HepG2 (cell line): ENCODE measurements around the gene IDUA. TPM values are rescaled to one million over a fixed set of nuclear protein-coding genes. Genes with fewer than 3 reads are reported as not detected.

Experiments used
- CEBPB ChIP-seq: IDR thresholded peaks from 2 replicates; pipeline ENCODE4 v1.6.1; 2011; ENCODE audit warnings: low read depth, low read length, improper control_type of control experiment, borderline replicate concordance
- HMG20A ChIP-seq: IDR thresholded peaks from 2 replicates; pipeline ENCODE4 v1.6.1; 2016; ENCODE audit warnings: borderline replicate concordance
- HMG20B ChIP-seq: conservative IDR thresholded peaks from 2 replicates; pipeline ENCODE4 v1.6.1; 2016; ENCODE audit warnings: missing genetic modification reagents, missing compliant biosample characterization
- HOXA3 ChIP-seq: sonication (generic); formaldehyde crosslinking; IDR thresholded peaks from 2 replicates; pipeline ENCODE4 v1.5.0; 2020; ENCODE audit warnings: missing genetic modification reagents
- IKZF5 ChIP-seq: IDR thresholded peaks from 2 replicates; pipeline ENCODE4 v1.6.1; 2018; ENCODE audit warnings: missing genetic modification reagents, mild to moderate bottlenecking, missing compliant biosample characterization
- JUNB ChIP-seq: sonication (generic); formaldehyde crosslinking; IDR thresholded peaks from 2 replicates; pipeline ENCODE4 v1.8.0; 2022; ENCODE audit warnings: missing genetic modification reagents, mild to moderate bottlenecking, borderline replicate concordance
- JUND ChIP-seq: sonication (generic); formaldehyde crosslinking; IDR thresholded peaks from 2 replicates; pipeline ENCODE4 v1.8.0; 2022; ENCODE audit warnings: mild to moderate bottlenecking, missing genetic modification reagents
- KLF13 ChIP-seq: sonication (generic); formaldehyde crosslinking; IDR thresholded peaks from 2 replicates; pipeline ENCODE4 v1.4.0; 2020; ENCODE audit warnings: mild to moderate bottlenecking, missing genetic modification reagents
- KLF6 ChIP-seq: IDR thresholded peaks from 2 replicates; pipeline ENCODE4 v1.8.0; 2016; ENCODE audit warnings: missing biosample characterization, missing genetic modification reagents
- MAFK ChIP-seq, 2 experiments: IDR thresholded peaks in 1 of 2; conservative IDR thresholded peaks in 1 of 2; 2 replicates each; pipeline ENCODE4 v1.6.1; 2011; ENCODE audit warnings: improper control_type of control experiment in 2 of 2, low read length in 2 of 2
- MNT ChIP-seq: fragments of 450-650 bp; IDR thresholded peaks from 2 replicates; pipeline ENCODE4 v1.6.1; 2016
- PHF21A ChIP-seq: sonication (generic); formaldehyde crosslinking; IDR thresholded peaks from 2 replicates; pipeline ENCODE4 v1.5.0; 2020; ENCODE audit warnings: mild to moderate bottlenecking, missing genetic modification reagents
- PRDM15 ChIP-seq: sonication (generic); formaldehyde crosslinking; IDR thresholded peaks from 2 replicates; pipeline ENCODE4 v1.4.0; 2020; ENCODE audit warnings: missing genetic modification reagents
- RARA ChIP-seq: IDR thresholded peaks from 2 replicates; pipeline ENCODE4 v1.6.1; 2016; ENCODE audit warnings: missing genetic modification reagents, missing compliant biosample characterization
- TCF7 ChIP-seq: sonication (generic); IDR thresholded peaks from 2 replicates; pipeline ENCODE4 v1.6.1; 2016; ENCODE audit warnings: antibody characterized with exemption, low read depth
- TFE3 ChIP-seq: IDR thresholded peaks from 2 replicates; pipeline ENCODE4 v1.6.1; 2016
- ZFP37 ChIP-seq: sonication (generic); formaldehyde crosslinking; IDR thresholded peaks from 2 replicates; pipeline ENCODE4 v1.4.0; 2020; ENCODE audit warnings: missing genetic modification reagents, borderline replicate concordance
- ZNF329 ChIP-seq: sonication (generic); formaldehyde crosslinking; IDR thresholded peaks from 2 replicates; pipeline ENCODE4 v1.9.0; 2021; ENCODE audit warnings: low read depth, mild to moderate bottlenecking, missing genetic modification reagents
- ZNF780A ChIP-seq: sonication (generic); formaldehyde crosslinking; IDR thresholded peaks from 2 replicates; pipeline ENCODE4 v1.8.0; 2022; ENCODE audit warnings: mild to moderate bottlenecking, missing genetic modification reagents, moderate library complexity
- polyA plus RNA-seq, 8 experiments: library from polyadenylated mRNA; depleted of rRNA in 3 of 8; stranded (reverse) in 7 of 8; unstranded in 1 of 8; fragments of >200 nt; fragmentation: Illumina TruSeq in 4 of 8; extraction: Trizol in 4 of 8; gene quantifications; 2 replicates each; pipeline versions ENCODE4 v1.2.1 to v1.2.3, GENCODE V29; 2011 to 2016; ENCODE audit warnings: low read depth in 4 of 8, missing spikeins in 1 of 8, mixed read lengths in 1 of 8; ENCODE audit not compliant: insufficient read depth in 1 of 8
- total RNA-seq, 5 experiments: library from RNA; depleted of rRNA; stranded (reverse); fragments of >200 nt; fragmentation: Illumina TruSeq; extraction: Trizol; gene quantifications; 2 replicates each; pipeline ENCODE4 v1.2.3, GENCODE V29; 2016; ENCODE audit warnings: low read depth in 1 of 5

The IDUA gene
- total and polyA plus RNA-seq, 2 of the 13 experiments (the other 11 are each of a cell fraction or from before 2014, with no cell fraction given): 0.77 to 1.0 TPM

GRCh38 chr4:1043651-1044468 lies 57.0 kb downstream of the IDUA start (continued):
- 0 out of 2 replicates have a peak, but pooled peaks have one; percentile 34 for TF ChIP-seq IKZF5
- peak; percentile 77; the same call in 1 of the 2 replicates for TF ChIP-seq KLF6 (CRISPR knock-in tag)
- TF ChIP-seq JUNB (CRISPR knock-in tag): peak; percentile 92
- no peak for TF ChIP-seq ZNF329 (CRISPR knock-in tag)
- TF ChIP-seq ZFP37: no peak
- TF ChIP-seq JUND (CRISPR knock-in tag): peak; percentile 90
- peak; percentile 92 for TF ChIP-seq MNT
- 0 out of 2 replicates have a peak, but pooled peaks have one; percentile 23 for TF ChIP-seq HOXA3 (CRISPR knock-in tag)
- peak; percentile 56; the same call in 1 of the 2 replicates for TF ChIP-seq PHF21A (CRISPR knock-in tag)
- TF ChIP-seq CEBPB: peak; percentile 93
- TF ChIP-seq HMG20A: peak; percentile 58; the same call in 1 of the 2 replicates
- TF ChIP-seq TFE3: 0 out of 2 replicates have a peak, but pooled peaks have one; percentile 18
- 0 out of 2 replicates have a peak, but pooled peaks have one; percentile 14 for TF ChIP-seq HMG20B (CRISPR knock-in tag)
- TF ChIP-seq ZNF780A (CRISPR knock-in tag): 0 out of 2 replicates have a peak, but pooled peaks have one; percentile 16
- no peak for TF ChIP-seq TCF7
- TF ChIP-seq MAFK (conservative IDR thresholded peaks at IDR 0.05 in 1 of 2, IDR thresholded peaks at IDR 0.05 in 1 of 2; ENCODE audit: low read length in 2 of 2): peak; percentile 35 to 71
- TF ChIP-seq RARA (CRISPR knock-in tag): peak; percentile 51; the same call in 1 of the 2 replicates
- TF ChIP-seq PRDM15: no peak
- no peak for TF ChIP-seq KLF13 (CRISPR knock-in tag)
